Measurements from ENCODE around the gene ELMO1.

ELMO1 gene

GRCh38 chr7:37076668-37077067, 372.0 kb downstream of the ELMO1 start:
- no peak for DNase-seq

GRCh38 chr7:37074370-37074769, 374.3 kb downstream of the ELMO1 start:
- no peak for DNase-seq

GRCh38 chr7:37071124-37071523, 377.5 kb downstream of the ELMO1 start:
- DNase-seq = no peak

GRCh38 chr7:37070471-37070870, 378.2 kb downstream of the ELMO1 start:
- no peak for DNase-seq

GRCh38 chr7:37070031-37070430, 378.6 kb downstream of the ELMO1 start:
- DNase-seq = no peak

GRCh38 chr7:37069336-37069735, 379.3 kb downstream of the ELMO1 start:
- no peak for DNase-seq

- DNase-seq = no peak
These were observed 379.8 kb downstream of the ELMO1 start for GRCh38 chr7:37068902-37069301.

- DNase-seq = no peak
These were observed 380.6 kb downstream of the ELMO1 start for GRCh38 chr7:37068038-37068437.

GRCh38 chr7:37065779-37066271, 382.8 kb downstream of the ELMO1 start:
- no peak for DNase-seq

GRCh38 chr7:37062560-37062859, 386.2 kb downstream of the ELMO1 start:
- DNase-seq = no peak

- DNase-seq = no peak
These were observed 386.7 kb downstream of the ELMO1 start for GRCh38 chr7:37061849-37062559.

GRCh38 chr7:37056234-37056912, 392.3 kb downstream of the ELMO1 start:
- no peak for DNase-seq

GRCh38 chr7:37054624-37055241, 393.9 kb downstream of the ELMO1 start:
- no peak for DNase-seq

- no peak for DNase-seq
These were observed 396.0 kb downstream of the ELMO1 start for GRCh38 chr7:37052705-37053104.

- DNase-seq = no peak
These were observed 397.9 kb downstream of the ELMO1 start for GRCh38 chr7:37050801-37051200.

GRCh38 chr7:37048674-37049073, 400.0 kb downstream of the ELMO1 start:
- DNase-seq = no peak

GRCh38 chr7:37047260-37047659, 401.4 kb downstream of the ELMO1 start:
- no peak for DNase-seq

GRCh38 chr7:37046531-37047079, 402.1 kb downstream of the ELMO1 start:
- DNase-seq = no peak

- DNase-seq = no peak
These were observed 402.9 kb downstream of the ELMO1 start for GRCh38 chr7:37045681-37046179.

- no peak for DNase-seq
These were observed 407.2 kb downstream of the ELMO1 start for GRCh38 chr7:37041461-37041860.

- peak; percentile 28 for DNase-seq
These were observed 408.3 kb downstream of the ELMO1 start for GRCh38 chr7:37040330-37040729.

GRCh38 chr7:37039131-37039749, 409.4 kb downstream of the ELMO1 start:
- no peak for DNase-seq

- no peak for DNase-seq
These were observed 410.0 kb downstream of the ELMO1 start for GRCh38 chr7:37038706-37039105.
